ENCODE measurements around the gene CA10. TPM values are rescaled to one million over a fixed set of nuclear protein-coding genes. Genes with fewer than 3 reads are reported as not detected.

The CA10 gene
- total and polyA plus RNA-seq, 5 donors from 2014 or later: not detected

DNA sequence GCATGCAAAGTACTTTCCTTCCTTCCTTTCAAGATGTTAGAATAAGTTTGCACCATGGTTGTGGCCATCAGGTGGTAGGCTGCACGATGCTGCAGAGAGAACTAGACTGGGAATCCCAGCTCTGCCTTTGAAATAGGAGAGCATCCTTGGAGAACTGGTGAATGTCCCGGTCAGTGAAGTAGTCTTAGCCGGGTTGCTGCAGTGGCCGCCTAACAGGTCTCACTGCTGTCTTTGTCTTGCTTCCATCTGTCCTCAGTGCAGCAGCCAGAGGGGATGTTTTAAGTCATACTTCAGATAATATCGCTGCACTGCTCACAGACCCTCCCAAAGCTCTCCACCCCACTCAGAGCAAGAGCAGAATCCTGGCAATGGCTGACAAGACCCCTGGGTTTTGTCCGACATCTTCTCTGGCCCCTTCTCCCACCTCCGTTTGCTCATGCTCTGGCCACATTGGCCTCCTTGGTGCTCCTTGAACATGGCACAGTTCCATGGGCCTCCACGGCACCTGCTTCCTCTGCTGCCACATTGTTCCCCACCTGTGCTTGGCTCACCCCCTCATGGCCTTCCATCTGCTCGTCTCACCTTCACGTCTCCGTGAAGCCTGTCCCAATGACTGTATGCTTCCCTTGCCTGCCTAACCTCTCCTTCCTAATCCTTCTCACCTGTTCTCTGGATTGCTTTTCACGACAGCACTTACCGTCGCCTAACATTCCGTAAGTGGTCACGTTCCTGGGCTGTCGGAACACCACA is 458.3 kb downstream of the CA10 start:
- H3K27ac ChIP-seq (ENCODE audit: insufficient read depth, low read length, poor library complexity, severe bottlenecking): no peak overlapping the region
- no peaks in the 10 kb centered on the region for H3K4me1 ChIP-seq (ENCODE audit: control insufficient read depth, insufficient read depth, low read length, poor library complexity, severe bottlenecking)
- Mint-ChIP-seq H3K27me3 (peaks cover 20% of the 10 kb centered on the region), H3K27ac (no peak overlapping the region), H3K4me1 (no peaks in the 10 kb centered on the region), H3K9me3 (peaks cover 0 to 16% (median 3%) of the 10 kb centered on the region in 7 donors), H3K4me3 (no peak overlapping the region), H3K36me3 (no peaks in the 10 kb centered on the region)
- no peak overlapping the region for H3K4me3 ChIP-seq (ENCODE audit: low read depth, low read length)
- no peaks in the 10 kb centered on the region for H3K27me3 ChIP-seq (ENCODE audit: control insufficient read depth, insufficient read depth, low read length)
- H3K36me3 ChIP-seq (ENCODE audit: control insufficient read depth, insufficient read depth, low read length): no peaks in the 10 kb centered on the region
- no peaks in the 10 kb centered on the region for H3K9me3 ChIP-seq (ENCODE audit: control insufficient read depth in 2 of 2, low read length in 2 of 2)
- DNase-seq: no peak
- ATAC-seq (ENCODE audit: low read depth in 2 of 2): no peak

- no peak for ATAC-seq (ENCODE audit: low read depth in 2 of 2)
- no peak overlapping the region for H3K4me3 Mint-ChIP-seq
- H3K4me3 ChIP-seq (ENCODE audit: low read depth, low read length): no peak overlapping the region
- H3K27me3 ChIP-seq (ENCODE audit: control insufficient read depth, insufficient read depth, low read length): no peaks in the 10 kb centered on the region
- no peak overlapping the region for H3K27ac Mint-ChIP-seq
- peaks cover 0 to 21% (median 5%) of the 10 kb centered on the region in 7 donors for H3K9me3 Mint-ChIP-seq
- no peaks in the 10 kb centered on the region for H3K4me1 ChIP-seq (ENCODE audit: control insufficient read depth, insufficient read depth, low read length, poor library complexity, severe bottlenecking)
- no peaks in the 10 kb centered on the region for H3K36me3 ChIP-seq (ENCODE audit: control insufficient read depth, insufficient read depth, low read length)
- no peak overlapping the region for H3K27ac ChIP-seq (ENCODE audit: insufficient read depth, low read length, poor library complexity, severe bottlenecking)
- DNase-seq: no peak
- H3K36me3 Mint-ChIP-seq: no peaks in the 10 kb centered on the region
- no peaks in the 10 kb centered on the region for H3K4me1 Mint-ChIP-seq
- H3K9me3 ChIP-seq (ENCODE audit: control insufficient read depth in 2 of 2, low read length in 2 of 2): no peaks in the 10 kb centered on the region
- H3K27me3 Mint-ChIP-seq: peaks cover 14% of the 10 kb centered on the region
These were observed 459.2 kb downstream of the CA10 start for GRCh38 chr17:51699303-51699702.

- Histone ChIP-seq H3K27ac (ENCODE audit: insufficient read depth, low read length, poor library complexity, severe bottlenecking) (no peak overlapping the region), H3K4me3 (ENCODE audit: low read depth, low read length) (no peak overlapping the region), H3K4me1 (ENCODE audit: control insufficient read depth, insufficient read depth, low read length, poor library complexity, severe bottlenecking) (no peaks in the 10 kb centered on the region), H3K27me3 (ENCODE audit: control insufficient read depth, insufficient read depth, low read length) (no peaks in the 10 kb centered on the region), H3K36me3 (ENCODE audit: control insufficient read depth, insufficient read depth, low read length) (no peaks in the 10 kb centered on the region), H3K9me3 (ENCODE audit: control insufficient read depth in 2 of 2, low read length in 2 of 2) (no peaks in the 10 kb centered on the region)
- Mint-ChIP-seq H3K9me3 (peaks cover 2 to 27% (median 5%) of the 10 kb centered on the region in 7 donors), H3K4me3 (no peak overlapping the region), H3K4me1 (no peaks in the 10 kb centered on the region), H3K36me3 (no peaks in the 10 kb centered on the region), H3K27ac (no peak overlapping the region), H3K27me3 (peaks cover 3% of the 10 kb centered on the region)
- no peak for ATAC-seq (ENCODE audit: low read depth in 2 of 2)
- no peak for DNase-seq
These were observed 465.6 kb downstream of the CA10 start for GRCh38 chr17:51692917-51693316.

DNA sequence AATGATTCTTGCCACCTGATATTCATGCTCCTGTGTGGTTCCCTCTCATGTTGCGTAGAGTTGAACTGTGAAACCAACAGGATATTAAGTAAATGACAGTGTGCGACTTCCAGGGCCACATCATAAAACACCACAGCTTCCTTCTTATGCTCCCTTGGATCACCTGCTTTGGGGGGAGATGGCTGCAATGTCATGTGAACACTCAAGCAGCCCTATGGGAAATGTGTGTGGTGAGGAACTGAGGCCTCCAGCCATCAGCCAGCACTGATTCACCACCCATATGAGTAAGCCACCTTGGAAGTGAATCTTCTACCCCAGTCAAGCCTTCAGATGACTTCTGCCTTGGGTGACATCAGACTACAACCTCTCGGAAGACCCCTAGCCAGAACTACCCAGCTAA is 470.6 kb downstream of the CA10 start:
- no peak for DNase-seq
- Histone ChIP-seq H3K36me3 (ENCODE audit: control insufficient read depth, insufficient read depth, low read length) (no peaks in the 10 kb centered on the region), H3K4me1 (ENCODE audit: control insufficient read depth, insufficient read depth, low read length, poor library complexity, severe bottlenecking) (no peaks in the 10 kb centered on the region), H3K9me3 (ENCODE audit: control insufficient read depth in 2 of 2, low read length in 2 of 2) (no peaks in the 10 kb centered on the region), H3K4me3 (ENCODE audit: low read depth, low read length) (no peak overlapping the region), H3K27ac (ENCODE audit: insufficient read depth, low read length, poor library complexity, severe bottlenecking) (no peak overlapping the region), H3K27me3 (ENCODE audit: control insufficient read depth, insufficient read depth, low read length) (no peaks in the 10 kb centered on the region)
- no peak overlapping the region for H3K27ac Mint-ChIP-seq
- peaks cover 0 to 7% (median 2%) of the 10 kb centered on the region in 7 donors for H3K9me3 Mint-ChIP-seq
- H3K4me1 Mint-ChIP-seq: no peaks in the 10 kb centered on the region
- peaks cover 4% of the 10 kb centered on the region for H3K27me3 Mint-ChIP-seq
- no peaks in the 10 kb centered on the region for H3K36me3 Mint-ChIP-seq
- ATAC-seq (ENCODE audit: low read depth in 2 of 2): no peak
- no peak overlapping the region for H3K4me3 Mint-ChIP-seq

DNA sequence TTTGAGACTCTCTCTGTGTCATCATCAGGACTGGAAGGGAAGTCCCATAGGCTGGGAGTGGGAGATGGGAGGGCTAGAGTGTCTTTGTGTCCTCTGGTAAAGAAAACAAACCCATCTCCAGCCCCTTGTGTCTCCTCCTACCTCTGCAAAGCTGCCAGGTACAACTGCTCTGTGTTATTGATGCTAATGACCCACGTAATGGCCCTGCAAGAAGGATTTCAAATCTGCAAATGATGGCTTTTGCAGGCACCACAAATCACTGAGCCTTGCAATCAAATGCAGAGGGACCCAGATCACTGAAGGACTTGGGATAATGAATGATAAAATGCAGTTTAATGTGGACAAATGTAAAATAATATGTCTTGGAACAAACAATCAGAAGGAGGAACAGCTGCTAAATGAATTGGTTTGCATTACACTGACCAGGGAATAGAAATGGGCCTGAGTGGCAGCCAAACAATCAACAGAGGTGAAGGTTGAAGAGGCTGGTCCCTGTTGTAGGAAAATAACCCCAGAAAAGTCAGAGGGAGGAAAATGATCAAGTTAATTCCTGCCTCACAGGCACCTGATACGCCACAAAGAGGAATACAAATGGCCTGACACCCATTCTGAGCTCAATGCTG is 473.1 kb downstream of the CA10 start:
- H3K27ac ChIP-seq (ENCODE audit: insufficient read depth, low read length, poor library complexity, severe bottlenecking): no peak overlapping the region
- H3K4me1 ChIP-seq (ENCODE audit: control insufficient read depth, insufficient read depth, low read length, poor library complexity, severe bottlenecking): no peaks in the 10 kb centered on the region
- no peaks in the 10 kb centered on the region for H3K27me3 ChIP-seq (ENCODE audit: control insufficient read depth, insufficient read depth, low read length)
- ATAC-seq (ENCODE audit: low read depth in 2 of 2) (no peak), DNase-seq (no peak)
- H3K9me3 ChIP-seq (ENCODE audit: control insufficient read depth in 2 of 2, low read length in 2 of 2): no peaks in the 10 kb centered on the region
- peaks cover 0 to 2% (median 0%) of the 10 kb centered on the region in 7 donors for H3K9me3 Mint-ChIP-seq
- H3K36me3 Mint-ChIP-seq: no peaks in the 10 kb centered on the region
- H3K4me3 Mint-ChIP-seq: no peak overlapping the region
- no peaks in the 10 kb centered on the region for H3K4me1 Mint-ChIP-seq
- H3K4me3 ChIP-seq (ENCODE audit: low read depth, low read length): no peak overlapping the region
- no peaks in the 10 kb centered on the region for H3K36me3 ChIP-seq (ENCODE audit: control insufficient read depth, insufficient read depth, low read length)
- peaks cover 4% of the 10 kb centered on the region for H3K27me3 Mint-ChIP-seq
- no peak overlapping the region for H3K27ac Mint-ChIP-seq

- H3K4me1 ChIP-seq (ENCODE audit: control insufficient read depth, insufficient read depth, low read length, poor library complexity, severe bottlenecking): no peaks in the 10 kb centered on the region
- no peaks in the 10 kb centered on the region for H3K27me3 ChIP-seq (ENCODE audit: control insufficient read depth, insufficient read depth, low read length)
- no peaks in the 10 kb centered on the region for H3K36me3 Mint-ChIP-seq
- no peak overlapping the region for H3K4me3 Mint-ChIP-seq
- H3K4me3 ChIP-seq (ENCODE audit: low read depth, low read length): no peak overlapping the region
- H3K4me1 Mint-ChIP-seq: no peaks in the 10 kb centered on the region
- H3K9me3 ChIP-seq (ENCODE audit: control insufficient read depth in 2 of 2, low read length in 2 of 2): no peaks in the 10 kb centered on the region
- H3K9me3 Mint-ChIP-seq: peaks cover 0 to 2% (median 0%) of the 10 kb centered on the region in 7 donors
- H3K27me3 Mint-ChIP-seq: peaks cover 4% of the 10 kb centered on the region
- ATAC-seq (ENCODE audit: low read depth in 2 of 2) (no peak), DNase-seq (no peak)
- H3K27ac ChIP-seq (ENCODE audit: insufficient read depth, low read length, poor library complexity, severe bottlenecking): no peak overlapping the region
- no peaks in the 10 kb centered on the region for H3K36me3 ChIP-seq (ENCODE audit: control insufficient read depth, insufficient read depth, low read length)
- no peak overlapping the region for H3K27ac Mint-ChIP-seq
These were observed 474.3 kb downstream of the CA10 start for GRCh38 chr17:51684214-51684613.

GRCh38 chr17:51683291-51683690 is 475.2 kb downstream of the CA10 start:
- Histone ChIP-seq H3K27me3 (ENCODE audit: control insufficient read depth, insufficient read depth, low read length) (no peaks in the 10 kb centered on the region), H3K4me3 (ENCODE audit: low read depth, low read length) (no peak overlapping the region), H3K9me3 (ENCODE audit: control insufficient read depth in 2 of 2, low read length in 2 of 2) (no peaks in the 10 kb centered on the region), H3K4me1 (ENCODE audit: control insufficient read depth, insufficient read depth, low read length, poor library complexity, severe bottlenecking) (no peaks in the 10 kb centered on the region), H3K27ac (ENCODE audit: insufficient read depth, low read length, poor library complexity, severe bottlenecking) (no peak overlapping the region), H3K36me3 (ENCODE audit: control insufficient read depth, insufficient read depth, low read length) (no peaks in the 10 kb centered on the region)
- no peaks in the 10 kb centered on the region for H3K36me3 Mint-ChIP-seq
- H3K4me1 Mint-ChIP-seq: no peaks in the 10 kb centered on the region
- no peak overlapping the region for H3K4me3 Mint-ChIP-seq
- H3K27ac Mint-ChIP-seq: no peak overlapping the region
- H3K9me3 Mint-ChIP-seq: peaks cover 0 to 2% (median 0%) of the 10 kb centered on the region in 7 donors
- no peak for DNase-seq
- ATAC-seq (ENCODE audit: low read depth in 2 of 2): no peak
- peaks cover 4% of the 10 kb centered on the region for H3K27me3 Mint-ChIP-seq

DNA sequence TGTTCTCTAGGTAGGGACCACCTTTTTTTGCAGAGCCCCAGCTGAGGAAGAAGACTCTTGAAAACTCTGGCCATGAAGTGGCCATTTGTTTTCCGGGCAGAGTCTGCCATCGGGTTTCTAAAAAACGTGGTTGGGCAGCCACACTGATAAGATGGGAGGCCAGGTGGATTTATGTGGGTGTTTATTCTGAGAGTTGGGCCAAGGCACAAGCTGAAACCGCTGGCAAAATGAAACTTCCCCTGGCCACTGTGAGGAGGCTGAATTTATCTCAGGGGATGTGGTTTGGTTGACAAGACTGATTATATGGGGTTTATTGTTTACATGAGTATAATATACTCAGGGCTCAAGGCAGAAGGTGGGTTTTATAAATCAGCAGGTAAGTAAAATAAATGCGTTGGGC is 476.4 kb downstream of the CA10 start:
- no peak for DNase-seq
- no peaks in the 10 kb centered on the region for H3K9me3 ChIP-seq (ENCODE audit: control insufficient read depth in 2 of 2, low read length in 2 of 2)
- no peaks in the 10 kb centered on the region for H3K36me3 ChIP-seq (ENCODE audit: control insufficient read depth, insufficient read depth, low read length)
- no peak overlapping the region for H3K27ac Mint-ChIP-seq
- no peaks in the 10 kb centered on the region for H3K4me1 ChIP-seq (ENCODE audit: control insufficient read depth, insufficient read depth, low read length, poor library complexity, severe bottlenecking)
- no peak overlapping the region for H3K4me3 ChIP-seq (ENCODE audit: low read depth, low read length)
- H3K27ac ChIP-seq (ENCODE audit: insufficient read depth, low read length, poor library complexity, severe bottlenecking): no peak overlapping the region
- peaks cover 0 to 2% (median 0%) of the 10 kb centered on the region in 7 donors for H3K9me3 Mint-ChIP-seq
- no peaks in the 10 kb centered on the region for H3K36me3 Mint-ChIP-seq
- H3K4me3 Mint-ChIP-seq: no peak overlapping the region
- no peak for ATAC-seq (ENCODE audit: low read depth in 2 of 2)
- H3K27me3 Mint-ChIP-seq: no peaks in the 10 kb centered on the region
- H3K4me1 Mint-ChIP-seq: no peaks in the 10 kb centered on the region
- no peaks in the 10 kb centered on the region for H3K27me3 ChIP-seq (ENCODE audit: control insufficient read depth, insufficient read depth, low read length)
